ENCODE results near the gene CD58. TPM values are rescaled to one million over a fixed set of nuclear protein-coding genes. Genes with fewer than 3 reads are reported as not detected.

Gene CD58
- total and polyA plus RNA-seq, 11 donors: 19.6 to 45.8 (median 30.8) TPM

DNA sequence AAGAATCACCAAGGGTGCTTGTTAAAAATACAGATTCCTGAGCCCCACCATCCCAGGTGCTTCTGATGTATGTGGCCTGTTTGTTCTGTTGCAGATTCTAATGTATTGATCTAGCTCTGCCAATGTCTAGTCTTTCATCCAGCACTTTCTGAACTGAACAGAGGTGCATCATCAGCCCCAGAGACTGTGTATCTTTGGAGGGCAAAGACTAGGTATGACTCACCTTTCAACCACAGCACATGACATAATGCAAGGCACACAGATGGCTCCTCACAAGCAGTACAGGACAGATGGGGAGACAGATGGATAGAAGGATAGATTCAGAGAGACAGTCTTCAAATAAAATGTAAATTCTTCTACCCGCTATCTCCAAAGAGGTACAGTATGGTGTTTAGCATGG is 32.3 kb downstream of the CD58 start:
- no peak for ATAC-seq
- no peak for TF ChIP-seq POLR2A (IDR thresholded peaks at IDR 0.05)
- TF ChIP-seq, protein P1, sequence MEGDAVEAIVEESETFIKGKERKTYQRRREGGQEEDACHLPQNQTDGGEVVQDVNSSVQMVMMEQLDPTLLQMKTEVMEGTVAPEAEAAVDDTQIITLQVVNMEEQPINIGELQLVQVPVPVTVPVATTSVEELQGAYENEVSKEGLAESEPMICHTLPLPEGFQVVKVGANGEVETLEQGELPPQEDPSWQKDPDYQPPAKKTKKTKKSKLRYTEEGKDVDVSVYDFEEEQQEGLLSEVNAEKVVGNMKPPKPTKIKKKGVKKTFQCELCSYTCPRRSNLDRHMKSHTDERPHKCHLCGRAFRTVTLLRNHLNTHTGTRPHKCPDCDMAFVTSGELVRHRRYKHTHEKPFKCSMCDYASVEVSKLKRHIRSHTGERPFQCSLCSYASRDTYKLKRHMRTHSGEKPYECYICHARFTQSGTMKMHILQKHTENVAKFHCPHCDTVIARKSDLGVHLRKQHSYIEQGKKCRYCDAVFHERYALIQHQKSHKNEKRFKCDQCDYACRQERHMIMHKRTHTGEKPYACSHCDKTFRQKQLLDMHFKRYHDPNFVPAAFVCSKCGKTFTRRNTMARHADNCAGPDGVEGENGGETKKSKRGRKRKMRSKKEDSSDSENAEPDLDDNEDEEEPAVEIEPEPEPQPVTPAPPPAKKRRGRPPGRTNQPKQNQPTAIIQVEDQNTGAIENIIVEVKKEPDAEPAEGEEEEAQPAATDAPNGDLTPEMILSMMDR (IDR thresholded peaks at IDR 0.05): no peak
- intact Hi-C loops (cut with DNase I): no loop called here
- H3K27me3 ChIP-seq: no peaks in the 10 kb centered on the region
- H3K9me3 ChIP-seq: no peaks in the 10 kb centered on the region
- no peak overlapping the region for H3K4me3 ChIP-seq
- WGBS, 4 donors: 94 to 100% (median 95%) methylated on average over 1 of the region's 1 CpG
- no peak for DNase-seq
- peaks cover 0 to 44% (median 2%) of the 10 kb centered on the region in 12 donors for H3K4me1 ChIP-seq
- peaks cover 1 to 92% (median 70%) of the 10 kb centered on the region in 9 donors for H3K36me3 ChIP-seq
- peak overlapping the region in 1 of 12 donors; percentile 60 for H3K27ac ChIP-seq

DNA sequence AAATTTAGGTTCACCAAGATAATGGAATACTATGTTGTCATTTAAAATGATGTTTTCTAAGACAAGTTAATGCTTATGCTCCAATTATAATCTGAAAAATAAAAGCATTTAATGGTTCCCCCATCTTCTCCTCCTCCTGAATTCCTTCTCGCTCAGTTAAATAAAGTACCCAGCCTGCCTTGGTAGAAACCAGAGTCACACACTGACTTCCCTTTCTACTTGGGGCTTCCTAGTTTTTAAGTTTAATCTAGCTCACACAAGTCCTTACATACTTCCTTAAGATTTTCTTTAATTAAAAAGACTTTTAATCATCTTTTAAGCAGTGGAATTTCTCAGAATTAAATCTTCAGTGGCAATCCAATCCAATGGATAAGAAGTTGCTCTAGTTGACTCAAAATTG is 32.9 kb downstream of the CD58 start:
- Histone ChIP-seq H3K27me3 (no peaks in the 10 kb centered on the region), H3K36me3 (peaks cover 0 to 92% (median 70%) of the 10 kb centered on the region in 9 donors), H3K4me1 (peaks cover 0 to 48% (median 2%) of the 10 kb centered on the region in 12 donors), H3K27ac (peak overlapping the region in 1 of 12 donors; percentile 60), H3K4me3 (no peak overlapping the region), H3K9me3 (no peaks in the 10 kb centered on the region)
- intact Hi-C loops (cut with DNase I): no loop called here
- WGBS, 4 donors: 88 to 93% (median 91%) methylated on average over 1 of the region's 1 CpG
- no peak for DNase-seq
- TF ChIP-seq, protein P1 (IDR thresholded peaks at IDR 0.05): no peak
- TF ChIP-seq POLR2A (IDR thresholded peaks at IDR 0.05): no peak
- no peak for ATAC-seq

DNA sequence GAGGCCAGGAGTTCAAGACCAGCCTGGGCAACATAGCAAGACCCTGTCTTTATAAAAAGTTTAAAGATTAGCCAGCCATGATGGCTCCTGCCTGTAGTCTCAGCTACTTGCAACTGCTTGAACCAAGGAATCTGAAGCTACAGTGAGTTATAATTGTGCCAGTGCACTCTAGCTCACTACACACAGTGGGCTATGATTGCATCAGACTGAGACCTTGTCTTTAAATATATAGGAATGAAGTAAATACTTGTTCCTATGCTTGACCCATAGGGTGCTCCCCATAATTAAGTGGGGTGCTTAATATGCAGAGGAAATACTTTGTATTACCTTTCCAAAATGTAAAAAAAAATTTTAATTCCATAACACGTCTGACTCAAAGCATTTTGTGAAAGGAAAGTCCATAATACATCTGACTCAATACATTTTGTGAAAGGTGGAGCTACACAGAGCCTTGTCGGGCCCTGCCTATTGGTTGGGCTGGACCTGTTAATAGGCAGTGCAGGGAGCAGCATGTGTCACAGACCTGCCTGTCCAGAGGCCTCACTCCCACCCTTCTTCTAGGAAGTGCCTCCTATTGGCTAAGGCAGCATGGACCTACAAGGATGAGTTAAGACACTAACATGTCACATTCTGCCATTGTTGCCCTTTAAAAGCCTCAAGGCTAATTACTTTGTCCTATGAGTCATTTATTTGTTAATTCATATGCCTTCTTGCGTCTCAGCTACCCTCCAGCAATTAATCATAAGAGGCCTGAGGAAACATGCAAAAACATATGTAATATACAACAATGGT is 33.6 kb downstream of the CD58 start:
- DNase-seq: no peak
- H3K36me3 ChIP-seq: peaks cover 0 to 92% (median 68%) of the 10 kb centered on the region in 9 donors
- H3K9me3 ChIP-seq: no peaks in the 10 kb centered on the region
- H3K27me3 ChIP-seq: no peaks in the 10 kb centered on the region
- TF ChIP-seq, protein P1 (IDR thresholded peaks at IDR 0.05): no peak
- TF ChIP-seq POLR2A (IDR thresholded peaks at IDR 0.05): no peak
- H3K4me3 ChIP-seq: no peak overlapping the region
- no peak for ATAC-seq
- peaks cover 0 to 55% (median 2%) of the 10 kb centered on the region in 12 donors for H3K4me1 ChIP-seq
- peak overlapping the region in 1 of 12 donors; percentile 60 for H3K27ac ChIP-seq
- 94 to 95% (median 94%) methylated on average over 3 of the region's 3 CpGs for WGBS, 4 donors
- intact Hi-C loops (cut with DNase I): no loop called here

DNA sequence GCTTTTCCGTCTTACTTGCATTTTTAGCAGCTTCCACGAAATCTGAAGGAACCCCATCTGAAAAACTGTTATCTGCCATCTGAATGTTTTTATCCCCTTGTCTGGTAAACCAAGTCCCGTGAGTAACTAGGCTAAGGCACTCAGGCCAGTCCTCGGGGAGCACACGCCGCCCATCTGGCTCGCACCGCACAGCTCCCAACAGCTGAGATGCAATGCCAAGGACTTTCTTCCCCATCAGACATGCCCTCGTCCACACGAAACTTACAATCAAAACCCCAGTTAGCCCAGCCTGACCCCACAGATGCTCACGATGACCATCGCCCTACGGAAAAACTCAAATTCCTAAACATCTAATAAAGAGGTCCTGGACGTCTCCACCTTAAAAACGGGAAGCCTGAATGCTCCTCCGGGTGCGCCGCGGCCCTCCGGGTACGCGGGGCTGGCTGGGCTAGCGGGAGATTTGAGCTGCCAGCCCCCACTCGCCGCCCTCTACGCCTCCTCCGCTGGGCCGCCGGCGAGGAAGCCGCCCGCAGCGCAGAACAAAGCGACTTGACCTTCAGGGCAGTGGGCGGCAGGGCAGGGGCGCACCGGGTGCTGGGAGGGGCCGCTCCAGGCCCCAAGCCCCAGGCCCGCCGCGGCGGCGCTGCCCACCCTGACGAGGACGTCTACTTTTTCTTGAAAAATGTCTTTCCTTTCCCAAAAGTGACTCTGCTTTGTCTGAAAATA is 36.6 kb downstream of the CD58 start:
- no peaks in the 10 kb centered on the region for H3K9me3 ChIP-seq
- TF ChIP-seq, protein P1 (IDR thresholded peaks at IDR 0.05): no peak
- TF ChIP-seq POLR2A (IDR thresholded peaks at IDR 0.05): no peak
- no peak overlapping the region for H3K4me3 ChIP-seq
- H3K27ac ChIP-seq: no peak overlapping the region
- peaks cover 3 to 75% (median 55%) of the 10 kb centered on the region in 9 donors for H3K36me3 ChIP-seq
- H3K4me1 ChIP-seq: peaks cover 0 to 36% (median 2%) of the 10 kb centered on the region in 12 donors
- 86 to 91% (median 89%) methylated on average over 43 to 45 of the region's 45 CpGs for WGBS, 4 donors
- H3K27me3 ChIP-seq: no peaks in the 10 kb centered on the region
- intact Hi-C loops (cut with DNase I): no loop called here
- DNase-seq (no peak), ATAC-seq (no peak)
